GM12874 (cell line): Measurements from ENCODE around the gene CPNE5.

Source experiments
- CTCF ChIP-seq: IDR thresholded peaks from 2 replicates; pipeline ENCODE4 v1.5.1; 2011; ENCODE audit warnings: low read depth, mild to moderate bottlenecking, control low read depth, low read length, moderate library complexity; ENCODE audit not compliant: insufficient read depth

CPNE5 gene

GRCh38 chr6:36743032-36743431 lies 96.2 kb downstream of the CPNE5 start:
- TF ChIP-seq CTCF: no peak

GRCh38 chr6:36742146-36742545 lies 97.1 kb downstream of the CPNE5 start:
- no peak for TF ChIP-seq CTCF

- TF ChIP-seq CTCF: no peak
These were observed 98.4 kb downstream of the CPNE5 start for GRCh38 chr6:36740818-36741179.

DNA sequence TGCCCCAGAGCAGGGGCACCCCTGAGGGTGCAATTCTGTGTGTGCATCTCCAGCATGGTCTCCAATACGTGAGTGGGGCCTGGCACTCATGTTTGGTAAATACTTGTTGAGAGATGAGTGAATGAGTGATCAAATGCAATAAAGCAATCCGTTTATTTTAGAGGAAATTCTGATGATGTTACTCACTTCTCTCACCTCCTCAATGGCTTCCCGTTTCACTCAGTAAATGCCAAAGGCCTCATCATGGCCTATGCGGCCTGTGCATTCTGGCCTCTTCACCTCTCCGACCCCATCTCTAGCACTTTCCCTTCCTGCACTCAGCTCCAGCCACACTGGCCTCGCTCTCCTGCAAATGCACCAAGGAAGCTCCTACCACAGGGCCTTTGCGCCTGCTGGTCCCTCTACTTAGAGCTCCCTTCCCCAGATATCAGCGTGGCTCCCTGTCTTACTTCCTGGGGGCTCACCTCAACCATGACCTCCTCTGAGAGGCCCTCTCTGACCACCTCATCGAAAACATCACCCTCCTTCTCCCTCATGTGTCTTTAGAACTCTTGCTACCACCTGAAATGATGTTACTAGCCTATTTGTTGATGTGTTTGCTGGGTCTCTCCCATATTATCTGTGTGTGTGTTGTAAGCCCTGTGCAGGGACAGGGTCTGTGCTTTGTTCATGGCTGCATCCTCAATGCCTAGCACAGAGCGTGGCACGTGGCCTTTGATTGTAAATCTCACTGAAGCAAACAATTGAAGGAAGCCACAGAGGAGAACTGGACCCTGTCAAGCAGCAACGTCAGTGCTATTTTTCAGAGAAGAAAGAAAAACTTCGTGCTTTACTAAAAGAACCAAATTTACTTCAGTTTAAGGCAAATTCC lies 99.1 kb downstream of the CPNE5 start:
- no peak for TF ChIP-seq CTCF

DNA sequence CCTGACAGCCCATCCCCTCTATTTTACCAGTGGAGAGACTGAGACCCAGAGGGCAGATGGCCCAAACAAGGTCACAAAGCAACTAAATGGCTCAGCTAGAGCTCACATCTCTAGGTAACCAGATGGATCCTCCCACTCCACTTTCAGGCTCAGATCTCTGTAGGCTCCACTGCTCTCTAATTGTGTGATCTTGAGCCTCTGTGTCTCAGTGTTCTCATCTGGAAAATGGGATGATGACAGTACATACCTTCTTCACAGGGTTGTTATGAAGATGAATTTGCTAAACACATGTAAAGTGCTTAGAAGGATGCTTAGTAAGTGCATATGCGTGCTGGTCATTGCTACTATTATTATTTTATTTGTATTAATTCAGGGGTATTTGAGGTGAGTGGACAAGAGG lies 101.1 kb downstream of the CPNE5 start:
- TF ChIP-seq CTCF: no peak

GRCh38 chr6:36737043-36737785 lies 102.0 kb downstream of the CPNE5 start:
- TF ChIP-seq CTCF: no peak
